GM11168 (cell line): ENCODE measurements around the gene OR2T11.
"Not testable (repeated sequence)": the region's sequence is repeated elsewhere in the genome, so short reads cannot be mapped to it uniquely, and the experiment has no call there.

Source experiments
- in situ Hi-C: fragments of 300-500 bp; cut with MboI; formaldehyde crosslinking; loops from one replicate; pipeline ENCODE4 v1.12.0; 2022; ENCODE audit warnings: low sequenced_read_pairs; ENCODE audit not compliant: unreplicated experiment

The OR2T11 gene, protein sequence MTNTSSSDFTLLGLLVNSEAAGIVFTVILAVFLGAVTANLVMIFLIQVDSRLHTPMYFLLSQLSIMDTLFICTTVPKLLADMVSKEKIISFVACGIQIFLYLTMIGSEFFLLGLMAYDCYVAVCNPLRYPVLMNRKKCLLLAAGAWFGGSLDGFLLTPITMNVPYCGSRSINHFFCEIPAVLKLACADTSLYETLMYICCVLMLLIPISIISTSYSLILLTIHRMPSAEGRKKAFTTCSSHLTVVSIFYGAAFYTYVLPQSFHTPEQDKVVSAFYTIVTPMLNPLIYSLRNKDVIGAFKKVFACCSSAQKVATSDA

DNA sequence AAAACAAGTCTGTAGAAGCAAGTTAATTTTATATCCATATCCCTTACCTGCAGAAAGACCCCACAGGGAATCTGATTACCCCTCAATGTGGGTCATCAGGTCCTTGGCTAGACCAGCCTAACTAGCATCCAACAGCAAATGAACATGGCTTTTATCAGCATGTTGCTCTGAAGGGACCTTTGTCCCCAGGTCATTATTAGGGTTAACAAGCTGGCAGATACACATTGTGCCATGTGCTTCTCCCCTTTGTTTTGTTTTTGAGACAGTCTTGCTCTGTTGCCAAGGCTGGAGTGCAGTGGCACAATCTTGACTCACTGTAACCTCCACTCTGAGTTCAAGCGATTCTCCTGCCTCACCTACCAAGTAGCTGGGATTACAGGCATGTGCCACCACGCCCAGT, at the start of gene OR2T11:
Gene OR2T11 (minus strand): TSS at position 101 of the 400 bp plus-strand sequence. CDS start 7,963 bp downstream, outside the sequence.
- in situ Hi-C loops: not testable (repeated sequence)

DNA sequence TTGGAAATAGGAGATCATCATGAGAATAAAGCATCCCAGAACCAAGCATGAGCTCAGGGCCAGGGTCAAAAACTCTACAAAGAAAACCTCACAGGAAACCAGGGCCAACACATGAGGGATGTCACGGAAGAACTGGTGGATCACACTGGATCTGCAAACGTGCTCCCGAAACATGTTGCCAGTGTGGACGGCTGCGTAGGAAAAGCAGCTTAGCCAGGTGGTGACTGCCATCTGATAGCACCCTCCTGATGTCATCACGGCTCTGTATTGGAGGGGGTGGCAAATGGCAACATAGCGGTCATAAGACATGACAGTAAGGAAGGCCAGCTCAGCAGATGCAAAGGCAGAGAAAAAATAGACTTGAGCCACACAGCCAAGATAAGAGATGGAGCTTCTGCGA, 46.8 kb upstream of the OR2T11 start:
- in situ Hi-C loops: loop anchor here (5.0 kb wide), 1 partner anchor 64 kb away; no protein-coding TSS in a partner anchor

DNA sequence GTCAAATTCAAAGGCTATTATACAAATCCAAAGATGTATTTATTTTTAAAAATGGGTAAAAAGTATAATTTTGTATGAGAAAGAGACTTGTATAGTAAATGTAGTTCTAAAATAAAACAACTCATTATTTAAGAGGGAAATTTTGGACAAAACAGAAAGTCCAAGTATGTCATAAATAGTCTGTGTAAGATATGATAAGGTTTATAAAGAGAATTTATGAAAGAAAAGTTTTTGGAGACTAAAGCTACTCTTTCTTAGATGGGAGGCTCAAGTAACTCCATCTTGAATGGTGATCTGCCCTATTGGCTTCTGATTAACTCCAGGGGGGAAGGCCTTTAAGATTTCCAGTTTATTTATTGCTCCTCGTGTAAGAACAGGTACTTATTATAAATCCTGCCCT, 35.1 kb upstream of the OR2T11 start:
- in situ Hi-C loops: no loop called here

DNA sequence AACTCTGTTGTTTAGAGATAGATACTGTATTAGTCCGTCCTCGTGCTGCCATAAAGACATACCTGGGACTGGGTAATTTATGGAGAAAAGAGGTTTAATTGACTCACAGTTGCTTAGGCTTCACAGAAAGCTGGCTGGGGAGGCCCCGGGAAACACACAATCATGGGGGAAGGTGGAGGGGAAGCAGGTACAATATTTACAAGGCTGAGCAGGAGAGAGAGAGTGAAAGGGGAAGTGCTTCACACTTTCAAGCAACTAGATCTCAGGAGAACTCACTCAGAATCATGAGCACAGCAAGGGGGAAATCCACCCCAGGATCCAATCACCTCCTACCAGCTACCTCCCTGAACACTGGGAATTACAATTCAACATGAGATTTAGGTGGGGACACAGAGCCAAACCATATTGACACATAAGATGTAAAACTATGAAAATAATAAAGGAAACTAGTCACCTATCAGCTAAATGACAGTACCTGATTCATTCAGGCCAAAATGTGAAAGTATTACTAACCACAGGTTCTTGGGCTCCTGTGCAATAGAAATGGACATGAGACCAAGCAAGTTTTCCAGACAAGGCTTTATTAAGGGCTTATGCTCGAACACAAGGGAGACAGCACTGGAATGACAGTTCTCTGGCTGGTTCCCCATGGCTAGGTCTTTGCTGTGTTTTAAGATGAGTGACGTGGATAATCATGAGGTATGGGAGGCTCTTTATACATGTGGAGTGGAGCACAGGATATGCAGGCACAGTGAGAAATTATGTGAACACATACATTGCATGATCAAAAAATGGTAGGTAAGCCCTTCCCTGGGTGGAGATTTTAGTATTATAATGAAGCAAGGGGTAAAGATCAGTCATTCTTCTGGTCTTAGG, 28.8 kb upstream of the OR2T11 start:
- in situ Hi-C loops: not testable (repeated sequence)

DNA sequence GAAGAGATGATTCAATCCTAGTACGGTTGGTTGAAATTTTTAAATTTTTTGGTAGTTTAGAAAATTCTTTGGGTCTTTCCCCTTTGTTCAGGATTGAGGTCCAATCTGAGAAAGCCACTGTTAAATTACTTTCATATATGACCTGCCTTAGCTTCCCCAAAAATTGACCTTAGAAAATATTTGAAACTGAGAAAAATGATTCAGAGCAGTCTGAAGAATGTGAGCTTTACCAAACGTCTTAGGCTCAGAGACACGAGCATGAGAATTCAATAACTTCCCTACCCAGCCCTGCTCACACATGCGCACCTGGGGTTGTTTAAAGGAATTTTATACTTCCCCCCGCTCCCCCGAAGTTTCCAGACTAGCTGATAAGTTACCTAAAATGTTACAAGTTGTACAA, 21.9 kb upstream of the OR2T11 start:
- in situ Hi-C loops: not testable (repeated sequence)

DNA sequence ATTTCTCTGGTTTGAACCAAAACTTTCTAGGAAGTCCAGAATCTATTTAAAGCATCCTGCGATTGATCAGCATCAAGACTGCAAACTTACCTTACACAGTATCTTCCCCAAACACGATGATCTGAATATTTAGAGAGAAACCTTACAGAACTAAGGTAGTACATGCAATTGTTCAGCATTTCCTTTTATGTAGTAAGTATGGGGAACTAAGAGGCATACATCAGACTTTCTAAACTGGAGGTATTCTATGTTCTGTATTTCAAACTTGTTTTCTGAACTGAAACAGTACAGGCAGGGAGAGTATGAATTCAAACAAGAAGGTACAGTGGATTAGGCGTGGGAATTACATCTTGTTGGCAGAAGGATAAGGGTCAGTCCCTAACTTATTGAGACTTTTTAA, 20.5 kb upstream of the OR2T11 start, which contains the start of gene OR2T27:
Gene OR2T27 (minus strand): TSS at position 175 of the 400 bp plus-strand sequence. CDS start 4,644 bp downstream, outside the sequence.
- in situ Hi-C loops: not testable (repeated sequence)

DNA sequence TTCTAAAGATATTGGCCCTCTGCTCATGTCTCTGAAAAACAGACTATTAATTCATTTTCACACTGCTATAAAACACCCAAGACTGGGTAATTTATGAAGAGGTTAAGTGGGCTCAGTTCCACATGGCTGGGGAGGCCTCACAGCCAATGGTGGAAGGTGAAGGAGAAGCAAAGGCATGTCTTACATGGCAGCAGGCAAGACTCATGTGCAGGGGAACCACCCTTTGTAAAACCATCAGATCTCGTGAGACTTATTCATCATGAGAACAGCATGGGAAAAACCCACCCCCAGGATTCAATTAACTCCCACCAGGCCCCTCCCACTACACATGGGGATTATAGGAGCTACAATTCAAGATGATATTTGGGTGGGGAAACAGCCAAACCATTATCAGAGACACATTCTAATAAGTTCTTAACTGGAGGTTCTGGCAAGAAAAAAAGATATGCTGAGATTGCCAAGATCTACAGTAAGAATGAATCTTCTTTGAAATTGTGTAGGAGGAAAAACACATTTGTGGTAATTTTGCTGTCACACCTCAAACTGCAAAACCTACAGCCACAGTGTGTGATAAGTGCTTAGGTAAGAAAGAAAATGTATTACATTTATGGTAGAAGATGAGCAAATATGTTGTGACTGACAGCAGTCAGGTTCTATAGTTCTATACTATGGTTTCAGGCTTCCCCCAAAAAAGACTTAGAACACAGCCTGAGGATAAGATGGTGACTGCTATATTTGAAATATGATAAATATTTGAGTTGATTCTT, 14.1 kb upstream of the OR2T11 start:
- in situ Hi-C loops: not testable (repeated sequence)

DNA sequence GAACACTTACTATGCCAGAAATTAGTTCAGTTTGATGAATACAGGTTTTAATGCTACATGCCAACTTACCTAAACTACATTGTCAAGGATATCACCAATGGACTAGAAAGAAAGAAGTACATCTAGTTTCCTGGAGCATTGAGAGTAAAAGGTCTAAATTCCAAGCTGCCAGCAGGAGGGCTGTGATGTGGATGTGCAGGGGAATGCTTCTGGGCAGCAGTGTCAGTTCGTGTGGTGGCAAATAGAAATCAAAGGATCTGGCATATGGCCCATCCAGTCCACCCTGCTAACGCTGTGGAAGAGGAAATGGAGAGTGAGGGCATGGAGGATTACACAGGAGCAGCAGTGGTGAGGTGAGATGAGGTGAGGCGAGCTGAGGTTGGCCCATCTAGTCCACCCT, 10.3 kb upstream of the OR2T11 start, which contains the start of gene OR2T35:
Gene OR2T35 (minus strand): TSS at position 101 of the 400 bp plus-strand sequence. CDS start 6,020 bp downstream, outside the sequence.
- in situ Hi-C loops: not testable (repeated sequence)

DNA sequence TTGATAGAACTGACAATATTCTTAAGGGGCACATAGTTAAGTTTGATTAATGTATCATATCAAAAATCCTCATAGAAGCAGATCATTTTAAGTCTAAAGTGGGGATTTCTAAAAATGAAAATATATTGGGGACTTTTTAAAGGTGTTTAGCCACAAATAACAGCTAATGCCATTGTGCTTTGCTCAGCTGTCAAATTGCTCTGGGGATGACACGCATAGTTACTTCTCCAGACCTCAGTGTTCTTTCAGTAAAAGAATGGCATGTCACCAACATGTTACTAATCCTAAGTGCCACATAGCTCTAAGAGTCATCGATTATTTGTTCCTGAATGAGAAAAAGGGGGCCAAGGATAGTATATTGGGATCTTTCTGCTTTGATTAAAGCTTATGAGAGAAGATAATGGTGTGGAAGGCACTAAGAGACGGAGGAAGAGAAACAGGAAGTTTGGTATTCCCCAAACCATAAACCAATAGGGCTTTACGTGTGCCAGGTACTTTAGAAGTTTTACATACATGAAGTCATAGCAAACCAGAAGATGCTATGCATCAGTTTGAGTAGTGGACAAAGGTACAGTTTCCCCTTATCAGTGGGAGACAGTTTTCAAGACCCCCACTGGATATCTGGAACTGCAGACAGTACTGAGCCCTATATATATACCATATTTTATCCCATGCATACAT, 8.2 kb upstream of the OR2T11 start:
- in situ Hi-C loops: not testable (repeated sequence)

DNA sequence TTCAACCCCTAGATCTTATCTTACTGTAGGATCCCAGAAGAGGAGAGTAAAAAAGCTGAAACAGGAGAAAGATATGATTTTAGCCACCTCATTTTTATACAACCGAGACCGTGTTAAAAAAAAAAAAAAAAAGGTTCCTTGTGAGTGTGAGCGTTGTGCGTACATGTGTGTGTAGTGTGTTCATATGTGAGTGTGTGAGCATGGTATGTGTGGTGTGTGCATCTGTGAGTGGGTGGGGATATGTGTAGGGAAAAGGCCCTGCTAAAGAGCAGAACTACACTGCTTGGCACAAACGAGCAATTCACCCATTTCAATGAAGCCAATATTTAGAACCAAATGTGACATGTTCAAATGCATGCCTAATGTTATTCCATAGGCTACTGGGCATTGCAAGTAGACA, 6.7 kb upstream of the OR2T11 start:
- in situ Hi-C loops: not testable (repeated sequence)

DNA sequence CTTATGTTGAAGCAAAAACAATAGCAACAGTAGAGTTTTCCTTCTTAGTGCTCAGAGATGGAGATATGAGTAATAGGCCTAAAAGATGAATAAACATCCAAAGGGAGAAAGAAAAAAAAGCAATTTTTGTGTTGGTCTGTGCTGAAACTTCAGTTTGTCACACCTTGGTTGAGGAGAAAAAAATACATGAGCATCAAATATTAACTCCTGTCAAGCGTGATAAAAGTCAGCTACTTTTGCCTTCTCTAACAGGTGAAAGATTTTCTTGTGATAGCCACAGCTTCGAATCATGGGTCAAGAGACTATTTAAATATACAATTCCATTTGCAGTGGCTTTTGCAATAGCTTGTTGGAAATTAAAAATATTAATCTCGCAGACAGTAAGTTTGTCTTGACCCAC, 6.0 kb upstream of the OR2T11 start:
- in situ Hi-C loops: not testable (repeated sequence)

DNA sequence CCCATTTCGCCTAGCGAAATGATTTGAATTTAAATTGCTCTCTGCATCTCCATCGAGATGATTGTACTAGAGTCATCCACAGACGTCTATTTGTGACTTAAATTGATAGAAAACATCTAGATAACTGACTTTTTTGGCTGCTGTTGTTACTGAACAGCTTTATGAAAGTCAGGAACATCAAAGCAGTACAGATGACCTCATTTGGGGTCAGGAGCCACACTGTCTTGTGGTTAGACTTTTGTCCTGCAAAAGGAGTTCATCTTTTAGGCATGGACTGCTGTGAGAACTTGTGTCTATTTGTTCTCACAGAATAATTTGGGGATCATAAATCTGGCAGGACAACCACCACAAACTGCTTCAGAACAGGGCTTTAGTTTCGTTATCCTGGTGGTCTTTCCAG, 4.8 kb upstream of the OR2T11 start:
- in situ Hi-C loops: not testable (repeated sequence)

DNA sequence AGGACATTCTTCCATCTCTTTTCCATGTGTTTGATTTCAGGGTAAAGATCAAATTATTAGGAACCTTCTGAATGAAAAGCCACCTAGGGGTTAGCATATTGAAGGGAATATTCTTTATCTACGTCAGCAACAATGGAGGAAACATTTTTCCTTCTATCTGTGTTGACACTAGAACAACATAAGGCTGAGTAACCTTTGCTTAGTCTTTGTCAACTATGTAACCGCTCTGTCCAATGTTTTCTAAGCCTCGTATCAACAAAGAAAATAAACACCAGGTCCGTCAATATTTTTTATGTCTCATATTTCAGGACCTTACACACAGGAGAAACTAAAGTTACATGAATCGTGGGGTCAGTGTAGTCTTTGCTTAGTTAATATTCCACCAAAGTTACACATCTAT, 1.7 kb upstream of the OR2T11 start:
- in situ Hi-C loops: not testable (repeated sequence)

DNA sequence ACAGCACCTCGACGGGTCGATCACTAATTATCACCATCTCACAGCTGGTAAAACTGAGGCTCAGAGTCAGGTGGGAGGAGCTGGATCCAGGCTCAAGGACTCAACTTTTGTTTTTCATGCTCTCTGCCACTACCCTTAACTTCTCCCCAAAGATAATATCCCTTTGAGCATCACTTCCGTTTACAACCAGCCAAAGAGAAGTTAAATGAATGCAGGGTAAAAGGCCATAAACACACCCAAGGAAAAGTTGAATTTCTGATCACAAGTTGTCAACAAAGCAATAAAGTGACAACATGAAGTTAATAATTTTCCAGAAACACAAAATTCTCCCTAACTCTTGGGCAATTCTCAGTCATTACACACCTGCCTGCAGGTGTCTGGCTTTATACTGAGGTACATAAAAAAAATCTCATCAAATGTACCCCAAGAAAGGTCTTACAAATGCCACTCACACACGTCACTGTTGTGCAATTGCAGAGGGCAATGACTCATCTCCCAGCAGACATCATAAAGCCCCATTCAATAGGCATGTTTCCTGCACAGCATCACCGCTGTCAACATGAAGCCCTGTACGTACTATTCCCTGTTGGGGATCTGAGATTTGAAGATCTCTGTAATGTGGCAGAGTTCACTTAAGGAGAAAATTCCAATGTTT, 3.4 kb downstream of the OR2T11 start:
- in situ Hi-C loops: no loop called here

DNA sequence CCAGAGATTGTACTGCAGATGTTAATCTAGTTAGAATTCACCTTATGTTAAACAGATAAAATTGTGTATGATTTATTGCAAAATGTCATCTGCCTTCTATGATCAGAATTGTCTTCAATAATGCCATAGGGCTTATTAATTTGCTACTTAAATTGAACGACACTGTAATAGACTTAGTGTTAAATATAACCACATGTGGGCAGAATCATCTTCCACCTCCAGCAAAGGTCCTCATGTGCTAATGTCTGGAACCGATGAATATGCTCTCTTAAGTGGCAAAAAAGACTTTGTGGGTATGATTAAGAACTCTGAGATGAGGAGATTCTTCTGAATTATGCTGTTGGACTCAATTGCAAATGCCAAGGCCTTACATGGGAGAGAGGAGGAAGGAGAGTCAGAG, 4.3 kb downstream of the OR2T11 start:
- in situ Hi-C loops: no loop called here

DNA sequence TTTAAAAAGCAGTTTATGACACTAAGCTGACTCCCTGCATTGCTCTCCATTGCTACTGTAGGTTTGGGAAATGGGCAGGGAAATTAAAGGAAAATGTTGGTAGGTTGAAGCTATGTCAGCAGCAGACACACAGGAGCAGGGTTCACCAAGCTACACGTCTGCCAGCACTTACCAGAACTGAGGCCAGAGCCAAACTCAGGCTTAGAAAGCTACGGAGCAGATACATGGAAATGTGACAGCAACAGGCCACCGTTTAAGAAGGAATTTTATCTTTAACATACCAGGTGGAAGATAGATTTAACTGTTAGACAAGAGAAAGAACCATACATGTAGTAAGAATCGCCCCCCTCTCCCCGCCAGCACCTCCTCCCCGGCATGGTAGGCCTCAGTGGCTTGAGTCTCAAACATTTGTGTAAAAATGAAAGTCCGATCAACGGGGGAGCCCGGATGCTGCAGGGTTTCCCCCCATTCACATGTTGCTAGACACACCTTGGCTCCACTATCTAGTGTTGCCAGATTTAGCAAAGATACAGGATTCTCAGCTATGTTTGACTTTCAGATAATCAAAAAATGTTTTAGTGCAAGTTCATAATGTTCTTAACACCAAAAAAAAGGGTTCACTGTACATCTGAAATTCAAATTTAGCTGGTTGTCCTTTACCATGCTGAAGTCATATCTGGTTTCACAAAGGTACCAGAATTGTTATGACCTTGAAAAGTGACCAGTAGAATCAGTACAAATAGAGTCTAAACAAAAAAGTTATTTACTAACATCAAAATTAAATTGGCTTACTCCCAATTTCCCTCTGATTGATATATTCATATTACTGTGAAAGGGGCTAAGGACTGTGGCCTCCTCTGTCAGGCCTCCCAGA, 6.7 kb downstream of the OR2T11 start:
- in situ Hi-C loops: no loop called here

DNA sequence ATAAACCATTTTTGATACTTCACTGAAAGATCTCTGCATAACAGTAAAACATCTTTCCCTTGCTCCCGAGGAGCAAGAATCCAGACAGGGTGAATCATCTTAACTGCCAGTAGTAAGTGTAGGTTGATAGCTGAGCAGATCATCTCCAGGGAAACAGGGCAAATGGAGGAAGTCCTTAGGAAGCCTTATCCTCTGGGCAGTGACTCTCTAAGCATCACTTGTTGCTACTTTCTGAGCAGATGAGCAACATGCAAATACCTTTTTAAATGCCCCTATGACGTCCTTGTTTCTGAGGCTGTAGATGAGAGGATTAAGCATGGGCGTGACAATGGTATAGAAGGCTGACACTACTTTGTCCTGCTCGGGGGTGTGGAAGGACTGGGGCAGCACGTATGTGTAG, 8.9 kb downstream of the OR2T11 start:
- in situ Hi-C loops: no loop called here

DNA sequence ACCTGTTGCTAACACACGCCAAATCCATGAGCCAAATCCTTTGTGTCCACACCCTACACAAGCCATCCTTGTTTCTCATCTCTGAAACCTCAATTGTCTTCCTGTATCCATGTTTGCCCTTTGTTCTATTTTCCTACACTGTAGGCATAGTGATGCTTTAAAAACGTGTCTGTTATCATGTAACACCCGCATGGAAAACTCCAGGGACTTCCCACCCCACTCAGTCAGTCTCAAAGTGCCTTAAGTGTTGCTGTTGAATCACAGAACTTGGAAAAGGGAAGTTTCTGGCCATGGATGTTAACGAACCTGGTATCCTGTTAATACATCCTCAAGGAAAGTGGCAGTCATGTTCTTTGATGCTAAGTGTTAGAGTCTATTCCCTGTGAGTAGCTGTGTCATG, 9.7 kb downstream of the OR2T11 start:
- in situ Hi-C loops: no loop called here
